ENCODE measurements around the gene PLEKHJ1. TPM values are rescaled to one million over a fixed set of nuclear protein-coding genes. Genes with fewer than 3 reads are reported as not detected.
A peak's percentile ranks its signal among the peaks of the same experiment; 100 is the strongest.

PLEKHJ1 gene
- total and polyA plus RNA-seq, 9 of the 15 experiments (the other 6 are each of a cell fraction or from before 2014, with no cell fraction given), result 1.5 to 188 (median 63.9) TPM

DNA sequence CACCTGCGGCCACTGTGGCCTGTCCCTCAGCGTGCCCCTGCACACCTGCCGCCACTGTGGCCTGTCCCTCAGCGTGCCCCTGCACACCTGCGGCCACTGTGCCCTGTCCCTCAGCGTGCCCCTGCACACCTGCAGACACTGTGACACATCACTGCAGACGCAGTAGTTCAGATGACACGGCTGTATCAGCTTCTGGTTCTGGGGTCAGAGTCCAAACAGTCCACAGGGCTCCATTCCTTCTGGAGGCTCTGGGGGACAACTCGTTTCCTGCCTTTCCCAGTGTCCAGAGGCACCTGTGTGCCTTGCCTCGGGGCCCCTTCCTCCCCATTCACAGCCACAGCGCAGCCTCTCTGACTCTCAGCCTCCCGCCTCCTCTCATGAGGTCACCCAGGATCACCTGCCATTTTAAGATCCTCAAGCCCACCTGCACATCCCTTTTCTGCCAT is 6.0 kb upstream of the PLEKHJ1 start:
- no peak for FAIRE-seq
- Histone ChIP-seq H3K4me3 (no peak overlapping the region), H3K36me3 (ENCODE audit: control insufficient read depth, insufficient read depth, low read length) (peaks cover 84% of the 10 kb centered on the region; the same call in 2 of the 3 replicates), H3K9ac (ENCODE audit: insufficient read depth in 1 of 2, low read depth in 2 of 2, low read length in 2 of 2) (peak overlapping the region in 1 of 2 experiments; percentile 47; a peak in 1 of 4 replicates), H4K20me1 (replicated peaks; ENCODE audit: control insufficient read depth, insufficient read depth, low read length) (peaks cover 56% of the 10 kb centered on the region), H3K9me1 (ENCODE audit: control insufficient read depth, insufficient read depth, low read length) (peaks cover 19% of the 10 kb centered on the region), H3K27me3 (ENCODE audit: control insufficient read depth in 2 of 2, insufficient read depth in 2 of 2, low read length in 2 of 2) (no peaks in the 10 kb centered on the region), H3K79me2 (ENCODE audit: control insufficient read depth, insufficient read depth, low read length) (peaks cover 72% of the 10 kb centered on the region), H3K9me3 (replicated peaks; ENCODE audit: control insufficient read depth, insufficient read depth, low read depth, low read length) (no peaks in the 10 kb centered on the region), H3K27ac (ENCODE audit: extremely low read depth, low read depth, low read length) (no peak overlapping the region), H3K4me1 (replicated peaks in 1 of 2; ENCODE audit: control insufficient read depth in 2 of 2, insufficient read depth in 2 of 2, low read length in 2 of 2) (peaks cover 28 to 60% of the 10 kb centered on the region in 2 experiments), H3K4me2 (ENCODE audit: insufficient read depth, low read length) (no peak overlapping the region), H2AFZ (ENCODE audit: low read depth, low read length) (no peak overlapping the region)
- intact Hi-C loops (cut with micrococcal nuclease), result no loop called here
- DNase-seq (ENCODE audit: extremely low read depth in 1 of 4, low spot score in 3 of 4), result no peak
- BruUV-seq (replicated peaks), result no TSS peak
- in situ Hi-C loops (cut with MboI), result no loop called here
- ChIA-PET POLR2A (interaction anchor here (0.6 to 1.3 kb wide), 2 partner anchors 21 to 348 kb away, joined by 3 read pairs; no protein-coding TSS in a partner anchor), CTCF (ENCODE audit: low intra/inter-chr PET ratio) (no interaction called here)
- WGBS (ENCODE audit: insufficient coverage, low coverage, missing lambda C conversion rate), result 91% methylated on average over 11 of the region's 12 CpGs
- ATAC-seq, result no peak
- TF ChIP-seq RBFOX2 (IDR thresholded peaks at IDR 0.05; ENCODE audit: low read depth, low read length) (peak; percentile 51), NRF1 (conservative IDR thresholded peaks at IDR 0.05 in 1 of 2, IDR thresholded peaks at IDR 0.05 in 1 of 2) (no peak), TGIF2 (CRISPR knock-in tag; IDR thresholded peaks at IDR 0.05) (no peak), ARNT (IDR thresholded peaks at IDR 0.05) (no peak), ZNF518B (CRISPR knock-in tag; IDR thresholded peaks at IDR 0.05) (no peak), FOXJ2 (tag; IDR thresholded peaks at IDR 0.05) (no peak), MITF (IDR thresholded peaks at IDR 0.05) (no peak), ZNF263 (CRISPR knock-in tag; IDR thresholded peaks at IDR 0.05; ENCODE audit: borderline replicate concordance) (no peak), RBM22 (IDR thresholded peaks at IDR 0.05; ENCODE audit: low read depth, low read length, poor library complexity, severe bottlenecking) (peak; percentile 55), POLR2G (IDR thresholded peaks at IDR 0.05; ENCODE audit: low read depth, low read length) (peak; percentile 34; the same call in 1 of the 2 replicates), KAT2B (IDR thresholded peaks at IDR 0.05; ENCODE audit: low read depth, low read length) (no peak), ZNF57 (CRISPR knock-in tag; IDR thresholded peaks at IDR 0.05) (no peak), ZNF589 (CRISPR knock-in tag; IDR thresholded peaks at IDR 0.05; ENCODE audit: low read depth) (no peak)
- TF ChIP-seq, protein P1, sequence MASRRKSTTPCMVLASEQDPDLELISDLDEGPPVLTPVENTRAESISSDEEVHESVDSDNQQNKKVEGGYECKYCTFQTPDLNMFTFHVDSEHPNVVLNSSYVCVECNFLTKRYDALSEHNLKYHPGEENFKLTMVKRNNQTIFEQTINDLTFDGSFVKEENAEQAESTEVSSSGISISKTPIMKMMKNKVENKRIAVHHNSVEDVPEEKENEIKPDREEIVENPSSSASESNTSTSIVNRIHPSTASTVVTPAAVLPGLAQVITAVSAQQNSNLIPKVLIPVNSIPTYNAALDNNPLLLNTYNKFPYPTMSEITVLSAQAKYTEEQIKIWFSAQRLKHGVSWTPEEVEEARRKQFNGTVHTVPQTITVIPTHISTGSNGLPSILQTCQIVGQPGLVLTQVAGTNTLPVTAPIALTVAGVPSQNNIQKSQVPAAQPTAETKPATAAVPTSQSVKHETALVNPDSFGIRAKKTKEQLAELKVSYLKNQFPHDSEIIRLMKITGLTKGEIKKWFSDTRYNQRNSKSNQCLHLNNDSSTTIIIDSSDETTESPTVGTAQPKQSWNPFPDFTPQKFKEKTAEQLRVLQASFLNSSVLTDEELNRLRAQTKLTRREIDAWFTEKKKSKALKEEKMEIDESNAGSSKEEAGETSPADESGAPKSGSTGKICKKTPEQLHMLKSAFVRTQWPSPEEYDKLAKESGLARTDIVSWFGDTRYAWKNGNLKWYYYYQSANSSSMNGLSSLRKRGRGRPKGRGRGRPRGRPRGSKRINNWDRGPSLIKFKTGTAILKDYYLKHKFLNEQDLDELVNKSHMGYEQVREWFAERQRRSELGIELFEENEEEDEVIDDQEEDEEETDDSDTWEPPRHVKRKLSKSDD (conservative IDR thresholded peaks at IDR 0.05; ENCODE audit: low read length), result no peak

Measured in K562 (cell line).